Vagina (tissue), 2 donors: ENCODE measurements around the gene GPANK1. TPM values are rescaled to one million over a fixed set of nuclear protein-coding genes. Genes with fewer than 3 reads are reported as not detected.

Experiments
- DNase-seq, 2 donors: peaks; one replicate each; pipeline ENCODE4 v3.0.0-alpha.2; 2017; ENCODE audit errors: extremely low spot score in 2 of 2
- H3K27ac ChIP-seq: fragments of 200-600 bp; sonication (generic); one replicate; pipeline ENCODE4 v1.5.1; 2019
- H3K27me3 ChIP-seq: fragments of 200-600 bp; sonication (generic); one replicate; pipeline ENCODE4 v1.5.1; 2019
- H3K36me3 ChIP-seq, 2 donors: fragments of 200-600 bp; sonication (generic); one replicate each; pipeline ENCODE4 v1.5.1; 2017 to 2019
- H3K4me1 ChIP-seq: fragments of 200-600 bp; sonication (generic); one replicate; pipeline ENCODE4 v1.5.1; 2019
- H3K4me3 ChIP-seq, 2 donors: fragments of 200-600 bp; sonication (generic); 1 replicate in 1 of 2; 2 replicates in 1 of 2; pipeline ENCODE4 v1.5.1; 2016 to 2019
- H3K9me3 ChIP-seq: fragments of 200-600 bp; sonication (generic); one replicate; pipeline ENCODE4 v1.5.1; 2019
- CTCF ChIP-seq, 3 experiments: fragments of 450-650 bp in 2 of 3; fragments of 200-600 bp in 1 of 3; sonication (generic) in 1 of 3; IDR thresholded peaks; one replicate each; pipeline ENCODE4 v1.5.1; 2017 to 2019; ENCODE audit warnings: antibody characterized with exemption in 3 of 3, mild to moderate bottlenecking in 2 of 3, moderate library complexity in 2 of 3
- POLR2A ChIP-seq, 2 donors: fragments of 450-650 bp; IDR thresholded peaks; one replicate each; pipeline ENCODE4 v1.6.1; 2017; ENCODE audit warnings: antibody characterized with exemption in 2 of 2, mild to moderate bottlenecking in 2 of 2, moderate library complexity in 2 of 2
- POLR2AphosphoS5 ChIP-seq, 2 donors: sonication (generic); formaldehyde crosslinking; IDR thresholded peaks; one replicate each; pipeline ENCODE4 v1.9.0; 2017; ENCODE audit warnings: antibody characterized with exemption in 2 of 2, mild to moderate bottlenecking in 2 of 2, low read depth in 1 of 2; ENCODE audit not compliant: insufficient read depth in 1 of 2
- intact Hi-C: fragments of 100-400 bp; cut with DNase I; formaldehyde crosslinking; loops from one replicate; pipeline ENCODE4 v1.15.1; 2023
- total RNA-seq: library from RNA; depleted of rRNA; stranded (reverse); fragments of >200 nt; gene quantifications from one replicate; pipeline ENCODE4 v1.2.3, GENCODE V29; 2016

The GPANK1 gene
- total RNA-seq, 1 donor from 2014 or later = 16.9 TPM

DNA sequence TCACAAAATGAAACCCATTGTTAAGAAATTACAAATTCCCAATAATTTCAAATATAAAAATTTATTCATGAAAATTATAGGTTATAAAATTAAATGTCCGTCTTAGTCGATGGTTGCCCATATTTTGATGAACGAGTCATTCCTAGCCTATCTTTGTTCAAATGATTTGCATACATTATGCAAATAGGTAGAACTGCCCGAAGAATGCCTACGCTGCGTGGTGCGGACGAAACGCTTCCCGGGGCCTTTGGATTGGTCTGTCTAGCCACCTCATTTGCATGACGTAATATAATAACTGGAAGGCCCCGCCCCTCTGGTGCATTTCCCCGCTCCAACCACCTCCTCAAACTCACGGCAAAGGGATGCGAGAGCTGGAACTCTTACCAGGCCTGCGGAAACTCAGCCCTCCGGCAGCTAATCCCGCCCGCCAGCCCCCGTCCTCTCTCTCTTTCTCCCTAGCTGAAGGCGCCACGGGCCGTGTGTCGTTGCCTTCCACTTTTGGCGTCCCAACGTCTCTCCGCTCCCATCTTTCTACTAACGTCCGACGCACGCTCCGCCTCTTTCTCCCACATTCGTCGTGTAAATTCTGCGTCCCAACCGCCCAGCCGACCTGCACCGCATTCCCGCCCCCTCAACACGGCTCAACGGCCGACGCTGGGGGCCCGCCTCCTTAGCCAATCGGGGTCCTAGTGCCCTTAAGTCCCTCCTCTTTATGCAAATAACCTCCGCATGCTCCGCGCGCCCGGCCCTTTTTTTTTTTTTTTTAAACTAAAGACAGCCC lies 44.8 kb downstream of the GPANK1 start:
- peak overlapping the region; percentile 51 to 55 for H3K4me3 ChIP-seq
- DNase-seq = peak; percentile 98 to 100
- no peaks in the 10 kb centered on the region for H3K27me3 ChIP-seq

GRCh38 chr6:31617010-31617409 lies 47.8 kb downstream of the GPANK1 start:
- H3K4me3 ChIP-seq = no peak overlapping the region
- intact Hi-C loops = no loop called here
- H3K27me3 ChIP-seq = no peaks in the 10 kb centered on the region
- no peaks in the 10 kb centered on the region for H3K36me3 ChIP-seq
- DNase-seq = no peak
- peaks cover 8% of the 10 kb centered on the region for H3K4me1 ChIP-seq
- no peaks in the 10 kb centered on the region for H3K9me3 ChIP-seq
- H3K27ac ChIP-seq = no peak overlapping the region
- TF ChIP-seq POLR2A (IDR thresholded peaks at IDR 0.05) = no peak
- TF ChIP-seq CTCF (IDR thresholded peaks at IDR 0.05) = no peak
- TF ChIP-seq POLR2AphosphoS5 (IDR thresholded peaks at IDR 0.05; ENCODE audit: insufficient read depth in 1 of 2, low read depth in 1 of 2) = no peak

More for the DNA sequence above, 44.8 kb downstream of the GPANK1 start:
- peaks cover 0 to 18% of the 10 kb centered on the region in 2 donors for H3K36me3 ChIP-seq
- intact Hi-C loops = no loop called here
- TF ChIP-seq CTCF (IDR thresholded peaks at IDR 0.05) (no peak), POLR2A (IDR thresholded peaks at IDR 0.05) (peak; percentile 83 to 90), POLR2AphosphoS5 (IDR thresholded peaks at IDR 0.05; ENCODE audit: insufficient read depth in 1 of 2, low read depth in 1 of 2) (peak; percentile 82 to 98)
- H3K9me3 ChIP-seq = no peaks in the 10 kb centered on the region
- peaks cover 18% of the 10 kb centered on the region for H3K4me1 ChIP-seq
- H3K27ac ChIP-seq = peak overlapping the region; percentile 95

DNA sequence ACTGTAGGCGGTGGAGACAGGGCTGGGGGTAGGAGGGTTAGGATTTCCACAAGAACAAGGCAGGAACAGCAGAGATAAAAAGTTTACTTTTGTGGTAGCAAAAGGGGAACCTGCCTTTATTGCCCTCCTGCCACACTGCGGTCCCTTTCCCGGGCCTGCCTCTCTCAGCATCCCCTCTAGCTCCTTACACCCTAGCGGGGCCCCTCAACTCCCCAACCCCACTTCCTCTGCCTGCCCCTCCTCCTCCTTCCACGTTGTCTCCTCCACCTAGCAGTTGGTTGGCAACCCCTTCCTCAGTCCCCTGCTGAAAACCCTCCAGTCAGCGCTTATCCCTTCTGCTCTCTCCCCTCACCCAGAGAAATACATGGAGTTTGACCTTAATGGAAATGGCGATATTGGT lies 49.0 kb downstream of the GPANK1 start:
- intact Hi-C loops = no loop called here
- H3K4me1 ChIP-seq = no peaks in the 10 kb centered on the region
- no peak overlapping the region for H3K27ac ChIP-seq
- H3K4me3 ChIP-seq = no peak overlapping the region
- TF ChIP-seq POLR2AphosphoS5 (IDR thresholded peaks at IDR 0.05; ENCODE audit: insufficient read depth in 1 of 2, low read depth in 1 of 2) = no peak
- TF ChIP-seq CTCF (IDR thresholded peaks at IDR 0.05) = no peak
- no peak for TF ChIP-seq POLR2A (IDR thresholded peaks at IDR 0.05)
- no peaks in the 10 kb centered on the region for H3K36me3 ChIP-seq
- no peaks in the 10 kb centered on the region for H3K9me3 ChIP-seq
- H3K27me3 ChIP-seq = no peaks in the 10 kb centered on the region
- DNase-seq = no peak

GRCh38 chr6:31614684-31615578 lies 49.9 kb downstream of the GPANK1 start, which contains the start of gene AIF1:
AIF1 (plus strand) TSS chr6:31615234; CDS start chr6:31615330, 96 bp downstream.
- Histone ChIP-seq H3K27ac (no peak within 1 kb of the TSS), H3K36me3 (no peaks in the 10 kb centered on the region), H3K4me3 (no peak within 1 kb of the TSS), H3K27me3 (no peaks in the 10 kb centered on the region), H3K4me1 (no peaks in the 10 kb centered on the region), H3K9me3 (no peaks in the 10 kb centered on the region)
- DNase-seq = no peak
- no peak for TF ChIP-seq POLR2AphosphoS5 (IDR thresholded peaks at IDR 0.05; ENCODE audit: insufficient read depth in 1 of 2, low read depth in 1 of 2)
- no peak for TF ChIP-seq POLR2A (IDR thresholded peaks at IDR 0.05)
- TF ChIP-seq CTCF (IDR thresholded peaks at IDR 0.05) = no peak
- intact Hi-C loops = no loop called here
